Omental fat pad (tissue), 4 donors: ENCODE data around the gene TRABD2B. TPM values are rescaled to one million over a fixed set of nuclear protein-coding genes. Genes with fewer than 3 reads are reported as not detected.

Source experiments
- ATAC-seq: fragments of 150-250 bp; one replicate; pipeline ENCODE4 v1.9.1; 2016; ENCODE audit warnings: mild to moderate bottlenecking, moderate library complexity; ENCODE audit not compliant: low FRiP score
- DNase-seq: peaks from one replicate; pipeline ENCODE4 v3.0.0-alpha.2; 2019; ENCODE audit warnings: low spot score
- total RNA-seq, 4 donors: library from RNA; depleted of rRNA; stranded (reverse); fragments of >200 nt; gene quantifications; one replicate each; pipeline ENCODE4 v1.1.0, GENCODE V29; 2016
- TF ChIP-seq, protein P1 (sequence below), 3 donors: fragments of 450-650 bp; IDR thresholded peaks; one replicate each; pipeline ENCODE4 v1.5.1; 2016 to 2017; ENCODE audit warnings: antibody characterized with exemption in 3 of 3, mild to moderate bottlenecking in 3 of 3, moderate library complexity in 2 of 3

TRABD2B gene
- total RNA-seq, 4 donors from 2014 or later = 0.82 to 3.0 (median 1.8) TPM

DNA sequence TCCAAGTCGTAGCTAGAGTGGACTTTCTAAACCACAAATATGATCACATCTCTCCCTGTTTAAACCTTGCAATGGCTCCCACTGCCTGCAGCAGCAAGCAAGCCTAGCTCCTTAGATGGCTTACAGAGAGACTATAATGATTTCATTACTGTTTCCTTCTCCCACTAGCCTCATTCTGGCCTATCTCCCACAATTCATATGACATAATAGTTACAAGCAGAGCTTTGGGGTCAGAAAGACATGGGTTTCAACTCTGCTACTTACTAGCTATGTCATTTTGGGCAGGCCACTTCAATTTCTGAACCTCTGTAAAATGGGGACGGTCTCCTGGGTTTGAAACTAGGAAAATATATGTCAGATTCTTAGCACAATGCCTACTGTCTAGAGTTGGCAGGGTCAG lies 143.3 kb downstream of the TRABD2B start:
- ATAC-seq = no peak
- no peak for DNase-seq
- TF ChIP-seq, protein P1, sequence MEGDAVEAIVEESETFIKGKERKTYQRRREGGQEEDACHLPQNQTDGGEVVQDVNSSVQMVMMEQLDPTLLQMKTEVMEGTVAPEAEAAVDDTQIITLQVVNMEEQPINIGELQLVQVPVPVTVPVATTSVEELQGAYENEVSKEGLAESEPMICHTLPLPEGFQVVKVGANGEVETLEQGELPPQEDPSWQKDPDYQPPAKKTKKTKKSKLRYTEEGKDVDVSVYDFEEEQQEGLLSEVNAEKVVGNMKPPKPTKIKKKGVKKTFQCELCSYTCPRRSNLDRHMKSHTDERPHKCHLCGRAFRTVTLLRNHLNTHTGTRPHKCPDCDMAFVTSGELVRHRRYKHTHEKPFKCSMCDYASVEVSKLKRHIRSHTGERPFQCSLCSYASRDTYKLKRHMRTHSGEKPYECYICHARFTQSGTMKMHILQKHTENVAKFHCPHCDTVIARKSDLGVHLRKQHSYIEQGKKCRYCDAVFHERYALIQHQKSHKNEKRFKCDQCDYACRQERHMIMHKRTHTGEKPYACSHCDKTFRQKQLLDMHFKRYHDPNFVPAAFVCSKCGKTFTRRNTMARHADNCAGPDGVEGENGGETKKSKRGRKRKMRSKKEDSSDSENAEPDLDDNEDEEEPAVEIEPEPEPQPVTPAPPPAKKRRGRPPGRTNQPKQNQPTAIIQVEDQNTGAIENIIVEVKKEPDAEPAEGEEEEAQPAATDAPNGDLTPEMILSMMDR (IDR thresholded peaks at IDR 0.05) = no peak

DNA sequence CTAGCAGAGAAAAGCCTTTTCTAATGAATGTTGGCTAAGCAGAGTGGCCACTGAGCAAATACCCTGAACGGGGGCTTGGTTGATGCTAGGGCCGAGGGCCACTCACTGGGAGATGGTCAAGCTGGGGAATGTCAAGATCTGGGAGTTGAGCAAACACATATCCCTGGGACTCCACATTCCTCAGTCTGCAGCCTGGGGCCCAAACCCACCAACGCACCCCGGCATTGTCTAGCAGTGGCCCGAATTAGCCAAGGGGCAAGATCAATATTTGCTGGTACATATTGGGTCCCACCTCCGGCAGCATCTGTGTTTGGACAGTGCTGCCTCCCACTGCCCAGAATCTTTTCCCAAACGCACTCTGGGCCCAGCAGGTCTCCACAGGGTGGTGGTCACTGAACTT lies 144.1 kb downstream of the TRABD2B start:
- DNase-seq (no peak), ATAC-seq (no peak)
- TF ChIP-seq, protein P1 (IDR thresholded peaks at IDR 0.05) = no peak

DNA sequence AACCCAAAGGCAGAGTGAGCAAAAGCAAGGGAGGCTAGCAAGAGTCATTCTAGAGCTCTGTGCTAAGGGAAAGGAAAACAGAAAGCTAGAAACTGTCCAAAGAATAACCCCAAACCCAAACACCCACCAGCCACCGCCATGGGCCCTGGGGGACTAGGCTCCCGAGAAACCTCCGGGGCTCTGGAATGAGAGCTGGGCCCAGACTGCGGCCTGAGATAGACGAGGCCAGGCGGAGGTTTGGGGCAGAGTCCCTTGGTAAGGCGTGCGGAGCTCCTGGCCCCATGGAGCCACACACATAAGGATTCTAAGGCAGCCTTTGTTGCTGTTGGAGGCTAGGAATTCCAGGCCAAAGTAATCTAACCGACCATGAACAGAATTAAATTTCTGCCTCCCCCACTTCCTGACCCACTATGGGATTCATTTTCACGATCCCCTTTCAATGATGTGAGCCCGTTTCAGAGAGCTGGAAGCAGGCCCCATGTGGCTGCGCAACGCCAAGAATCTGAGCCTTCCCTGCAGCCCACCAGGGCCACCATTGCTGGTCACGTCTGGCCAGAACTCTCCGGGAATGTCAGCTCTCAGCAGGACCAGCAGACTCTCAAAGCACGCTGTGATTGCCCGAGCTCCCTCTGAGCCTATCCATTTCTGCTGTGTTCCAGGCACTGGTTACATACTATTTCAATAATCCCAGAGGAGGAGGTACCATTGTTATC lies 145.0 kb downstream of the TRABD2B start:
- DNase-seq (no peak), ATAC-seq (no peak)
- TF ChIP-seq, protein P1 (IDR thresholded peaks at IDR 0.05) = no peak

DNA sequence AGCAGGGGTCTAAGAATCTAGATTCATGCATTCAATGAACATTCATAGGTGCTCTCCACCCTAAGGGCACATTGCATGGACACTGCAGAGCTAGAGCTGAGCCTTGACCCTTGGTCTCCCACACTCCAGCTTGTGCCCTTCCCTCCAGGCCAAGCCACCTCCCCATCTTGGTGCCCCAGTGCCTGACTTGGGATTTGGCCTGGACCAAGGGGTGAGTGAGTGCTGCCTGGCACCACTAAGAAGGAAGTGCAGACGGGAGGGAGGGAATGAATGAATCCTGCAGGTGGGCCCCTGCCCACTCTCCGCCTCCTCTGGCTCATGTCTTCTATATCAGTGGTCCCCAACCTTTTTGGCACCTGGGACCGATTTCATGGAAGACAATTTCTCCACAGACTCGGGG lies 146.7 kb downstream of the TRABD2B start:
- TF ChIP-seq, protein P1 (IDR thresholded peaks at IDR 0.05) = no peak
- no peak for ATAC-seq

DNA sequence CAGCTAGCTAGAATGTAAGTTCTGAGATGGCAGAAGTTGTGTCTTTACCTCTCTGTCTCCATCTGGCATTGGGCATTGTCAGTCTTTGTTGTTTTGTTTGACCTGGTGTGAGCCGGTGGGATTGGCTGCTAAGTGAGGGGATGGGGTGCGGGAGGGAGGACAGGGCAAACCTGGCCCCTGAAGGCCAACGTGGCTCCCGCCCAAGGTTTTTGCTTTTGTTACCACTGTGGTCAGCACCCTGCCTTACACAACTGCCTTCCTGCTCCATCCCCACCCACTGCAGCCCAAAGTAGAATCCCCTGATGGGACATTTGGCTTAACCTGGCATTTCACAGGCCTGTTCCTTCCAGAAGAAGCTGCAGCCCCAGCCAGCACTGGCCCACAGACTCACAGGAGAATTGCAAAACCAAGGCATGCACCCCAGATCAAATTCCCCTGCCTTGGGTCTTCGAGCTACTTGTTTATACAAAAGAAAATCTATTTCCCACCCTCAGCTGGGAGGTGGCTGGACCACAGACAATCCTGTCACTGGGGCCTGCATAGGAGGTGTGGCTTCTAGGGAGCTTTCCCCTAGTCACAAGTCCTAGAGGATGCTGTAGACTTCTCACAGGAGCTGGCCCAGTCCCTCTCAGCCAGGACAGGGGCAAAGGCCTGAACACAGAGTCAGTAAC lies 147.5 kb downstream of the TRABD2B start:
- TF ChIP-seq, protein P1 (IDR thresholded peaks at IDR 0.05) = no peak
- no peak for ATAC-seq

More for the DNA sequence above, 146.7 kb downstream of the TRABD2B start:
- DNase-seq = no peak

DNA sequence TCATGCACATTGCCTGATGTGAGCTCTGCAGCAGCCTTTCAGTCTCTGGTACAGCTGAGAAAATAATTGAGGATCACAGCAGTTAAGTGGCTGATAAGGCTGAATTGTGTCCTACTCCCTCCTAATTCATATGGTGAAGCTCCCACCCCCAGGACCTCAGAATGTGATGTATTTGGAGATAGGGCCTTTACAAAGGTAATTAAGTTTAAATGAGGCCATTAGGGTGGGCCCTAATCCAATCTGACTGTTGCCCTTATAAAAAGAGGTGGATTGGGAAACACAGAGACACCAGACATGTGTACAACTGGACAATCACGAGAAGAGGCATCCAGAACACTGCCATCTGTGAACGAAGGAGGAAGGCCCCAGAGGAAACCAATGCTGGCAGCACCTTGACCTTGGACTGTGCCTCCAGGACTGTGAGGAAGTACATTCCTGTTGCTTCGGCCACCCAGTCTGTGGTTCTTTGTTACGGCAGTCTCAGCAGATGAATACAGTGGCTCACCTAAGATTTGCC lies 148.1 kb downstream of the TRABD2B start:
- TF ChIP-seq, protein P1 (IDR thresholded peaks at IDR 0.05) = no peak
- DNase-seq (no peak), ATAC-seq (no peak)

More for the DNA sequence above, 147.5 kb downstream of the TRABD2B start:
- no peak for DNase-seq
